Measurements from ENCODE around the gene SMIM10L1.

SMIM10L1 gene

GRCh38 chr12:11171145-11171968 lies at the start of gene SMIM10L1:
TSS of gene SMIM10L1 (plus strand) at chr12:11171194. CDS start at chr12:11171357, 163 bp downstream.
- TF ChIP-seq GATA3 (IDR thresholded peaks at IDR 0.05; ENCODE audit: low read depth, low read length) (no peak), GATA2 (IDR thresholded peaks at IDR 0.05; ENCODE audit: low read depth, low read length) (no peak)

- TF ChIP-seq GATA3 (IDR thresholded peaks at IDR 0.05; ENCODE audit: low read depth, low read length): no peak
- no peak for TF ChIP-seq GATA2 (IDR thresholded peaks at IDR 0.05; ENCODE audit: low read depth, low read length)
These were observed 40.6 kb upstream of the SMIM10L1 start for GRCh38 chr12:11130382-11130781.

DNA sequence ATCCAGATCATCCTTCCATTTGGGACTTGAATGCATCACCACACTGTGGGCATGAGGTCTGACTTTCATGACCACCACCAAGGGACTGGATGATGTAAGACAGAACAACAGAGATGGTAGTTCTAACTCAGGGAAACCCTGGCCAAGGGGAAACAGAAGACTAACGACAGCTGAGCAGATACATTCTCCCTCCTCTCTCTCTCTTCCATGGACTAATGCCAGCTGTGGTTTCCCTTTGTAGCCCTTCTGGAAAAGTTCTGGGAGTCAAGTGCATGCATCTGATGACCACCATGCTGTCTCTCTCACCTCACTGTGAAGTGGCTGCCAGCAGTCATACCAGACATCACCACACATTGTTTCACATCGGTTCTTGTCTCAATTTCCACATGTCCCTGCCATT lies 40.0 kb upstream of the SMIM10L1 start:
- no peak for TF ChIP-seq GATA2 (IDR thresholded peaks at IDR 0.05; ENCODE audit: low read depth, low read length)
- TF ChIP-seq GATA3 (IDR thresholded peaks at IDR 0.05; ENCODE audit: low read depth, low read length): no peak

DNA sequence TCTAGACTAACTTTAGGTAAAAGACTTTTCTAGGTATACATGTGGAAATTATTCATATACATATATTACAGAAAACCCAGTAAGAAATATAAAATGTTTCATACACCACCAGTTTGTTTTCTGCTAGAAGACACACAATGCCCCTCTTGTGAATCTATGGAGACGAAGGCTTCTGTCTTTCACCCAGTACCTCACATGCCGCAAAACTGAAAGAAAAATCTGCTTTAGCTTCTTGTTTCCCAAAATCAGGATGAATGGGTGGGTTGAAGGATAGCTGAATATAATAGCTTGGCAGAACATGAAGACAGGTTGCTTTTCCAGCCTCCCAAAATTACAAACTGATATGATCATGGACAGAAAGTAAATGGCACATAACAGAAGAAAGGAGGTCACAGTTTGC lies 37.8 kb upstream of the SMIM10L1 start:
- TF ChIP-seq GATA3 (IDR thresholded peaks at IDR 0.05; ENCODE audit: low read depth, low read length) (no peak), GATA2 (IDR thresholded peaks at IDR 0.05; ENCODE audit: low read depth, low read length) (no peak)

DNA sequence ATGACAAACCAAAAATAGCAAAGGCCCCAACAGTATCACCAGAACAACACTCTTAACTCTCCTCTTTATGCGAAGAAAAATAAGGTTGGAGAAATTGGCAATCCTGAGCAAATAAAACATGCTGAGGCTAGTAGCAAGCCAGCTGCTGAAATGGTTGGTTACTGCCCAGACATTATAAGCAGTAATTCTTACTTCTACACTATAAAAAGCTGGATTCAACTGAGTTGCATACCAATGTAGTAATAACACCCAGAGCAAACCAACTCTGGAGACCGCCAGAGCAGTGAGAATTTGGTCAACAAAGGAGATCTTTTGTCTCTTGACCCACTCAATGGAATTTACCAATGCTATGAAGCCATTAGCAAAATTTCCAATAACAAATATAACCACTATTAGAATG lies 37.2 kb upstream of the SMIM10L1 start:
- TF ChIP-seq GATA2 (IDR thresholded peaks at IDR 0.05; ENCODE audit: low read depth, low read length) (no peak), GATA3 (IDR thresholded peaks at IDR 0.05; ENCODE audit: low read depth, low read length) (no peak)

DNA sequence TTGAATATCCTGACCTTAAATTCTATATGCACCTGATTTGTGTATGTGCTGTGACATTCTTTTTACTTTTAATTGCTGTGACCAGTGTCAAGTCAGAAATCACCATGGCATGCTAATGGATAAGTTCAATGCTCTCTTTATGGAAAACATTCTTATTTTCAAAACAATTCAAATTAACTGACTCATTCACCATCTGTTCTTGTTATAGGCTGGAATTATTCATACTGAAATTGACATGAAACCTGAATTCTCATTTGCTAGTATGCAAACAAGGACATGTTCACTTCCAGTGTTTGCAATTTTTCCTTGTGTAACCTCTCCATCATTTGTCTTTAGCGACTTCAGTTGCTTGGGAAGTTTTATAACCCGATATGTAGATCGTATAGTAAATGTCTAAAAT lies 36.7 kb upstream of the SMIM10L1 start, which contains the start of gene TAS2R30:
Gene TAS2R30, minus strand, starts transcription at position 340 of the 400 bp plus-strand sequence. CDS start 400 bp downstream, outside the sequence.
- TF ChIP-seq GATA3 (IDR thresholded peaks at IDR 0.05; ENCODE audit: low read depth, low read length): no peak

DNA sequence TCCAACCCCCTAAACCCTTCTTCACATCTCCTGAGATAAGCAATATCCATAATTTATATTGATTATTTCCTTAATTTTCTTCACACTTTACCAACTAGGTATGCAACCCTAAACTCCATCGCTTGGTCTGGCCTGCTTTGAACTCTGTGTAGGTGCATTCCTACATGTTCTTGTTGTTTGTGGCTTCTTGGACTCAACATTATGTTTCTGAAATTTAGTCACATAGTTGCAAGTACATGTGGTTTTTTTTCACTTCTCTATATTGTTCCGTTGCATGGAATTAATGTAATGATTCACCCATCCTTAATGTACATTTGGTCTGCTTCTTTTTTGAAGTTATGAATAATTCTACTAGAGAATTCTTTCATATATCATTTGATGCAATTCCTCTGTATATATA lies 34.9 kb upstream of the SMIM10L1 start:
- TF ChIP-seq GATA3 (IDR thresholded peaks at IDR 0.05; ENCODE audit: low read depth, low read length): no peak
- no peak for TF ChIP-seq GATA2 (IDR thresholded peaks at IDR 0.05; ENCODE audit: low read depth, low read length)

DNA sequence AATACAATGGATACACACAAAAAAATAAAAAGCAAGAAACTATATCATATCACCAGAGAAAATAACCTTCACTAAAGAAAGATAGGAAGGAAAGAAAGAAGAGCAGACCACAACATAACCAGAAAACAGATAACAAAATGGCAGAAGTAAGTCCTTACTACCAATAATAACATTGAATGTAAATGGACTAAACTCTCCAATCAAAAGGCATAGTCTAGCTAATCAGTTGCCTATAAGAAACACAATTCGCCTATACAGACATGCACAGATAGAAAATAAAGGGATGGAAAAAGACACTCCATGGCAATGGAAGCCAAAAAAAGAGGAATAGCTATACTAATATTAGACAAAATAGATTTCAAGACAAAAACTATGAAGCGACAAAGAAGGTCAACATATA lies 27.6 kb upstream of the SMIM10L1 start:
- TF ChIP-seq GATA3 (IDR thresholded peaks at IDR 0.05; ENCODE audit: low read depth, low read length) (no peak), GATA2 (IDR thresholded peaks at IDR 0.05; ENCODE audit: low read depth, low read length) (no peak)

- TF ChIP-seq GATA3 (IDR thresholded peaks at IDR 0.05; ENCODE audit: low read depth, low read length) (no peak), GATA2 (IDR thresholded peaks at IDR 0.05; ENCODE audit: low read depth, low read length) (no peak)
These were observed 26.7 kb upstream of the SMIM10L1 start for GRCh38 chr12:11144297-11144696.

GRCh38 chr12:11147420-11147819 lies 23.6 kb upstream of the SMIM10L1 start:
- TF ChIP-seq GATA2 (IDR thresholded peaks at IDR 0.05; ENCODE audit: low read depth, low read length) (no peak), GATA3 (IDR thresholded peaks at IDR 0.05; ENCODE audit: low read depth, low read length) (no peak)

- TF ChIP-seq GATA3 (IDR thresholded peaks at IDR 0.05; ENCODE audit: low read depth, low read length) (no peak), GATA2 (IDR thresholded peaks at IDR 0.05; ENCODE audit: low read depth, low read length) (no peak)
These were observed 20.2 kb upstream of the SMIM10L1 start for GRCh38 chr12:11150832-11151231.

GRCh38 chr12:11152725-11153124 lies 18.3 kb upstream of the SMIM10L1 start:
- TF ChIP-seq GATA2 (IDR thresholded peaks at IDR 0.05; ENCODE audit: low read depth, low read length): no peak
- no peak for TF ChIP-seq GATA3 (IDR thresholded peaks at IDR 0.05; ENCODE audit: low read depth, low read length)

GRCh38 chr12:11154400-11154925 lies 16.5 kb upstream of the SMIM10L1 start:
- TF ChIP-seq GATA3 (IDR thresholded peaks at IDR 0.05; ENCODE audit: low read depth, low read length) (no peak), GATA2 (IDR thresholded peaks at IDR 0.05; ENCODE audit: low read depth, low read length) (no peak)

DNA sequence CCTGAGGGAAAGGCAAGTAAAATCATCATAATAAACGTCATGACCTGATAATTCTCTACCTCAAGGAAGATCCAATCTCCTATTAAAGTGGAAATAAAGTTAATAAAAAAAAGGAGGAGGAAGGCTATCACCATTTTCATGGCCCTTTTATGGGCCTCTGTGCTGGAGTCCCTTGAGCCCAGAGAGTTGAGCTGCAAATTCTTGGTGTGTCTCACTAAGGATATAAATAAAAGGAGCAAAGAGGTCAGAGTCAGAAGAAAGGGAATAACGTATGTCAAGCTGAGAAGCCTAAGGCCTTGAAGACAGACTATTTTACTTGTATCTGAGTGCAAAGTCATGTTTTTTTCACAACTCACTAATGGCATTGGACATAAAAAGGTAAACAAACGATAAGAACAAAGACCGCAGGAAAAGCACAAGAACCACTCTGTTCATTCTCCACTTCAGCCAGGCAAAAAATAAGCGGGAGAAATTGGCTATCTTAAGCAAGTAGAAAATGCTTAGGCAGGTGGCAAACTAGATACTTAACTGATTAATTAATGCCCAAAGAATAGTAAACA lies 12.0 kb upstream of the SMIM10L1 start:
- TF ChIP-seq GATA3 (IDR thresholded peaks at IDR 0.05; ENCODE audit: low read depth, low read length) (no peak), GATA2 (IDR thresholded peaks at IDR 0.05; ENCODE audit: low read depth, low read length) (no peak)

DNA sequence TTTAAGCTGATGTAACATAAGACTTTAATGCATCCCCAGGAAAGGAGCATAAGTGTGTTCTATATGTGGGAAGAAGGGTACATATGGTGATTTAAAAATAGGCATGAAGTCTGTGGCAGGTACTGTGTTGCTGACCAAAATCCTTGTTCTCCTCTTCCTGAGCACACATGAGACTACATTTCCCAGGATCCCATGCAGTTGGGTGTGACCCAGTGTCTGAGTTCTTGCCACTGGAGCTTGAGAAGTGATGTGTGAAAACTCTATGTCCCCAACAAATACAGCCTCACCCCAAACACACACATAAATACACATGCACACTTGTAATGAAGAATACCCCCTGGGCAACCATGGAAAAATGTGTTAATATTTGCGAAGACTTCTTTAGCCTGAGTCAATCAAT lies 8.5 kb upstream of the SMIM10L1 start:
- TF ChIP-seq GATA3 (IDR thresholded peaks at IDR 0.05; ENCODE audit: low read depth, low read length) (no peak), GATA2 (IDR thresholded peaks at IDR 0.05; ENCODE audit: low read depth, low read length) (no peak)
